Epithelial cell of umbilical artery (primary cell): Measurements from ENCODE around the gene HOXB13. TPM values are rescaled to one million over a fixed set of nuclear protein-coding genes. Genes with fewer than 3 reads are reported as not detected.

Source experiments
- total RNA-seq: library from RNA; depleted of rRNA; stranded (reverse); fragments of >200 nt; gene quantifications from 2 replicates; pipeline ENCODE4 v1.2.3, GENCODE V29; 2014

The HOXB13 gene
- not detected in 2 replicates for total RNA-seq

DNA sequence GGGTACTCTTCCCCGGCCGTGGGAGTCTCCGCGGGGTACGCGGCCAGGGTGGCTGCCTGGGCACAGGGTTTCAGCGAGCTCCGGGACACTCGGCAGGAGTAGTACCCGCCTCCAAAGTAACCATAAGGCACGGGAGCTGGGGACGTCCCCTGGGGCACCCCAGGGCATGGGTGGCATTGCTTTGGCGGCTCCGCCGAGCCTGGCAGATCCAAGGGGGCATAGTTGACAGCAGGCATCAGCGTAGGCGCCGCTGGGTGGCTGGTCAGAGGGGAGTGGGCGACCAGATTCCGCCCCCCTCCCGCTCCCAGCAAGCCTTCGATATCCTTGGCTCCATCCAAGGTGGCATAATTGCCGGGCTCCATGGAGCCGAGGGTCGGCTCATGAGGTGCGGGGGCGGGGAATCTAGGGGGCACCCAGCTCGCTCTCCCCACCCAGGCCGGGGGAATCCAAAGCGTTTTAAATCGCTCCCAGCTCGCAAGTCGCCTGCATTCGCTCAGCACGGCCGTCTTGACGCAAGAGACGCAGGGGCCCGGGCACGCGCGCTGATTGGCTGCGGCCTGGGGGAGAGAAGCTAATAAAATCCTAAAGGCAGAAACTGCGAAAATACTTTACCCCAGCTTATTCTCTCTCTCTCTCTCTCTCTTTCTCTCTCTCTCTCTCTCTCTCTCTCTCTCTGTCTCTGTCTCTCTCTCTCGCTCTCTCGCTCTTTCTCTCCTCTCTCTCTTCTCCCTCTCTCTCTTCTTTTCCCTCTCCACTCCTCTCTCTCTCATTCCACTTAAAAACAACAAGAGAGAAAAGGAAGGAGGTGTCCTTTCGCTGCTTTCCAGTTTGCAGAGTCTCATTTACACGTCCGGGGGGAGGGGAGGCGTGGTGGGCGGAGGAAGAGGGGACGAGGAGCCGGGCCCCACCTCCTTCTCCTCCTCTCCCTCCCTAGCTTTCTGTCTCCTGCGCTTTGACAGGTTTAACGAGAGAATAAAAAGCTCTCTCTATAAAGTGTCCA, at the start of gene HOXB13:
TSS of gene HOXB13 (minus strand) at position 519 of the 1,000 bp plus-strand sequence. CDS start at position 362, 157 bp downstream.

DNA sequence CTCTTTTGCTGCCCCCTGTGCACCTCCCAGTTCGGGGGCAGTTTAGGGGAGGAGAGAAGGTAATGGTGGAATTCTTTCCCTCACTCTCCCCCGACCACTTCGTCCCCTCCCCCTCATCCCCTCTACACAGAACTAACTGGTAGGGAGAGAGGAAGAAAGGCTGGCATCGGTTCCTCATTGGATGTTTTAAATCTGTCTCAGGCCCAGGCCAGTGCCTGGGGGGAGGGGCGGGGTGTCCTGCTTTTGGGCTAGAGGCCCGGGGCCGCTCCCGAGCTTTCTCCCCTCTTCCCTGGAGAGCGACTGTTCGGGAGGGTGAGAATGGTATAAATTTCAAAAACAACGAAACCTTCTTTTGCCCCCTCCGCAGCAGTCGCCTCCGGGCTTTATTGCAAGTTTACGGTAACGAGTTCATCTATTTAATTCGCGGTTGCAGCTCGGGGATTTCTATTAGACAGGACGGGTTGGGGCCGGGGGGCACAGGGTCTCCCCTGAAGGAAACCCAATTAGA, 5.6 kb downstream of the HOXB13 start, which contains the start of gene PRAC2:
TSS of gene PRAC2 (plus strand) at position 271 of the 508 bp plus-strand sequence. CDS start 1,226 bp downstream, outside the sequence.

GRCh38 chr17:48722201-48722907, 6.2 kb downstream of the HOXB13 start, which contains the start of gene PRAC1:
Gene PRAC1 (minus strand): TSS chr17:48722518. CDS start chr17:48722392, 126 bp downstream.

Other genes with a start within 250 kb of the HOXB13 start
- gene HOXB1, start 197.7 kb downstream of the HOXB13 start, total RNA-seq, result not detected in 2 replicates
- gene HOXB2, start 183.6 kb downstream of the HOXB13 start, total RNA-seq, result 3.3 and 5.8 TPM in 2 replicates
- gene HOXB4, start 150.4 kb downstream of the HOXB13 start, total RNA-seq, result 3.2 and 4.6 TPM in 2 replicates
- gene HOXB3, start 138.5 kb downstream of the HOXB13 start, total RNA-seq, result 5.8 and 11.2 TPM in 2 replicates
- gene HOXB5, start 135.0 kb downstream of the HOXB13 start, total RNA-seq, result under 0.01 and 0.61 TPM in 2 replicates
- 6.2 and 12.9 TPM in 2 replicates for gene HOXB6, start 123.8 kb downstream of the HOXB13 start, total RNA-seq
- gene HOXB7, start 117.7 kb downstream of the HOXB13 start, total RNA-seq, result 8.4 and 13.8 TPM in 2 replicates
- gene HOXB8, start 113.5 kb downstream of the HOXB13 start, total RNA-seq, result 2.0 and 3.6 TPM in 2 replicates
- gene HOXB9, start 102.4 kb downstream of the HOXB13 start, total RNA-seq, result 0.32 and 0.76 TPM in 2 replicates
- not detected in 2 replicates for gene PRAC1, start 6.2 kb downstream of the HOXB13 start, total RNA-seq
- gene PRAC2, start 5.6 kb downstream of the HOXB13 start, total RNA-seq, result not detected in 2 replicates
- not detected in 2 replicates for gene TTLL6, start 88.5 kb upstream of the HOXB13 start, total RNA-seq
- gene CALCOCO2, start 102.3 kb upstream of the HOXB13 start, total RNA-seq, result 19.5 and 53.8 TPM in 2 replicates
- gene ATP5MC1, start 164.0 kb upstream of the HOXB13 start, total RNA-seq, result 65.4 and 65.6 TPM in 2 replicates
- gene UBE2Z, start 179.7 kb upstream of the HOXB13 start, total RNA-seq, result 48.2 and 53.9 TPM in 2 replicates
- gene SNF8, start 216.1 kb upstream of the HOXB13 start, total RNA-seq, result 159 and 177 TPM in 2 replicates
- gene GIP, start 239.8 kb upstream of the HOXB13 start, total RNA-seq, result not detected in 2 replicates